Ureter (tissue), 1 donor: ENCODE results near the gene ZNF536. TPM values are rescaled to one million over a fixed set of nuclear protein-coding genes. Genes with fewer than 3 reads are reported as not detected.

Experiments
- DNase-seq: peaks from one replicate; pipeline ENCODE4 v3.0.0-alpha.2; 2020; ENCODE audit warnings: low spot score
- total RNA-seq: library from RNA; stranded (reverse); gene quantifications from one replicate; pipeline ENCODE4 v1.2.4, GENCODE V29; 2023
- donor health status: DM: yes; HTN: yes; CAD: no.

Gene ZNF536
- total RNA-seq, 1 donor from 2014 or later = 15.8 TPM

DNA sequence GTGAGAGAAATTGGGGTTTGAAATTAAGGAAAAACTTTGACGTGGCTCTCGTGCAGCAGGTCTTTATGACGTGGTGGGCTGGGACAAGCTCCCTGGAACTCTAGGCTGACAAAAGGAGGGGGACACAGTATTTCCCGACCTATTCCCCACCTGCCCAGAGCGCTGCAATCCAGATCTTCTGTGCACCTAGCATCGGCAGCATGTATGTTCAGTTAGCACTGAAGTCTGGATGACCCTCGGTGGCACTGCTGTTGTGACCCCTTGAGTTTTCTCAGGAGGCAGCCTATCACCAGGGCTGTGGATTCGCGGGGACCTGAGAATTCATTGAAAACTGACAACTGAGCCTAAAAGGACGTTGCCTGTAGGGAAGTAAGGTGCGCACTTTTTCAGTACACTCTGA, 9.1 kb upstream of the ZNF536 start:
- DNase-seq = no peak

DNA sequence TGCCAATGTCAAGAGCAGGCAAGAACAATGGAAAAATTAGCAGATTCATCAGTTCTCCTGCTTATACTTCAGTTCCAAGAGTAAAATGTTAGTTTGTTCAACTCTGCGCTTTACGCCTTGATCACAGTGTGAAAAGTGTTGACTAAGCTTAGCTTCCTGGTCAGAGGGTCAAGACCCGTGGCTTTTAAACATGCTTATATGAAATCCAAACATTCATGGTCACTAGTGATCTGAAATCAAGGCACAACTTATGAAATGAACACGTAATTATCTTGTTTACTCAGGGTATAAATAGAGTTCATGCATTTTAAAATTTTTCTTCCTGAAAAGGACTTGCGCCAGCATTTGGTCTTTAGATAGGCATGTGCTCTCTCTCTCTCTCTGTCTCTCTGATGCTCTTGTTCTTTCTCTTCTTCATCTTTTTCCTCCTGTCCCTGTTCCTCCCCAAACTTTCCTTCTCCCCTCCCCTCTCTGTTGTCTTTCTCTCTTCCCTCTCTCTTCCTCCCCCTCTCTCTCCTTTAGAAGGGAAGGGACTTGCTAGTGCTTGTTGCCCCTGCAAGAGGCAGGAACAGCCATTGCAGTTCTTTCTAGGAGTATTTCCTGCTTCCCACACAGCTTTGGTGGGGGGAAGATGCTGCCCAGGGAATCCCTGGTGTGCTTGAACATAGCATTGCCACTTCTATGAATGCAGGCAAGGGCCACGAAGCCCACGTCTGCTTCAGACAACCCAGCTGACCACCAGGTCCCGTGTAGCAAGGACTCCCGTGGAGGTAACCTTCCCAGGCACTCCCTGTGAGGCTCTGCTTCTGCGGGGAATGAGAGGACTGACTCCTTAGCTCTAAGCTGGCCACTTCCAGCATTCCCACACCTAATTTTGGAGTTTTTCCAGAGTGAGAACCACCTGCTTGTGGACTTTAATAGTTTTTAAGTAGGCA, 7.1 kb upstream of the ZNF536 start:
- no peak for DNase-seq

DNA sequence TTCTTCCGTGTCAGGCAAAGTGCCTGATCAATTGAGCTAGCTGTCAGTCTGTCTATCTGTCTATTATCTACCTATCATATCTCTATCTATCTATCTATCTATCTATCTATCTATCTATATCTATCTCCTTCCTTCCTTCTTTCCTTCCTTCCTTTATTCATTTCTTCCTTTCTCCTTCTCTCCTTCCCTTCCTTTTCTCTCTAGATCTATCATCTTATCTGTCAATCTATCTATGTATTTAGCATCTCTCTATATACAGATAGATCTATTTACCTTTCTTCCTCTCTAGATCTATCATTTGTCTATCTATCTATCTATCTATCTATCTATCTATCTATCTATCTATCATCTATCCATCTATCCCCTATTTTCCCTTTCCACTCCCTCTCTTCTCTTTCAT, 5.9 kb upstream of the ZNF536 start:
- no peak for DNase-seq

DNA sequence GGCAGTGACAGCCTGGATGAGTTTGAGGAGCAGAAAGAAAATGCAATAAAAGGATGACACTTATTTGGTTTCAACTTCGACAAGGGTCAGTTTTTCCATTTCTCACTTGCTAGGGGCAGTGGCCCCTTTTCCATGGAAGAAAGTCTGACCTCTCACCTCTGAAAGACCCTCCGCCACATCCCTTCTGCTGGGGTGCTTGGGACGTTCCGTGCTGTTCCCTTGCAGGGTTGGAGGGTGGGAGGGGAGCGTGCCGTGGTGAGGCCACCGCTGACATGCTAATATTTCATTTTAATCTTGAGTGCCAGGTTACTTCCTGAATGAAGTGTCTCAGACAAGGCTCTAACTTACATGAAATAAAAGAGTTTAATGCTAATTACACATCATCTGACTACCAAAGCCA, 5.2 kb upstream of the ZNF536 start:
- no peak for DNase-seq

DNA sequence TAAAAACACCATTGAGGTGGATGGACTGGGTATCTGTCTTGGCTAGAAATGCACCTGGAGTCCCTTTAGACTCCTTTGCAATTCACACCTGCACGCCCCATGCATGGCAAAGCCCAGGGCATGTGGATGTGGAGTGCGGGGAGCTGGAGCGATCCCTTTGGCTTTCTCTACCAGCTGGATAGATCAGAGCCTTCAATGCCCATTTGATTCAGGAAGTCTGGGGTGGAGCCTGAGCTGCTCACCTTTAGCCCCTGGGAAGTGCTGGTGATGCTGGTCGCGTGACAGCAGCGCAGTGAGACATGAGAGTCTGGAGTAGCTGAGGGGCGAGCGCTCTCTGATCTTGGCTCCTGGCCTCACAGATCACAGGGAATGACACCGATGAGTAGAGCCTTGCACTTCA, 4.8 kb upstream of the ZNF536 start:
- DNase-seq = no peak

DNA sequence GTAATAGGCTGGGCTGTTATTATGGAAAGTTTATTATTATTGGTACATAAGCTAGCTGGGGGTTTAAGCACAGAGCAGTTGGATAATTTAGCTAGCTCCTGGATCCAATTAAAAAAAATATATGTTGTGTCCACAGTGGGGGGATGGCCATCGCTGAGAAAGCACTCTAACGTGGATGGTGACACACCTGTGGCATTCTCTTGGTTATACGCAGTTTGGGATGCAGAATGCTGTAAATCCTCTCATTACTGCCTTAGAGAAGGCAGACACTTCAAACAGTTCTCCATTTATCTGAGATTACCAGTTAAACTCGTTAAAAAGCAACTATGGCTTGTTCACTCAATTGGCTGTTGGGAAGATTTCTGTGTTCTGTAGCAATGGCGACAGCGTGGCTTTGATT, 2.4 kb upstream of the ZNF536 start:
- DNase-seq = no peak

DNA sequence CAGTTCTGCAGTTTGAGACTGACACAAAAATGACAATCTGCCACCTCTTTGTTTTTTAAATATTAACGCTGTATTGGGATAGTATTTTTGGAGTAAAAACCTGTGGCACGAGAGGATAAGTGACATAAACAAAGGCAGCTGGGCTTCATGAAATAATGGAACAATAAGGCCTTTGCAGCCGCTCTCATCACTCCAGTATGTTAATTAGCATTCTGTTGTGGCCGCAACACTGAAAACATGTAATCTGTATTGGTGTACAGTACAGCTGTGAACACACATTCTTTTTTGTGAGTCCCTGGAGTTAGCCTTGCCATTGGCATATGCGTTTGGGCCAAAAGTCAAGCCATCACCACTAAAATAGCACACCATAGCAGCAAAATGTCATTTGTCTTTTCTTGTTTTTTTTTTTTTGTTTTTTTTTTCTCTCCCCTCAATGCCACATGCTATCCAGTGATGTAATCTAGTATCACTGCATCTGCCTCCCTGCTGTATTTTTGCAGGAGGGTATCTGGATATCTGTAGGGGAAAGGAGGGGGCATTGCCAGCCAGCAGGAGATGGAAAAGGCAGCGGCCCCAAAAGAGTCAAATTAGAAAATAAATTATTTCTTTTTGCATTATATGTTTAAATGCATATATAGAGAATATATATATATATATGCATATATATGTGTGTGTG, 885 bp upstream of the ZNF536 start:
- no peak for DNase-seq

DNA sequence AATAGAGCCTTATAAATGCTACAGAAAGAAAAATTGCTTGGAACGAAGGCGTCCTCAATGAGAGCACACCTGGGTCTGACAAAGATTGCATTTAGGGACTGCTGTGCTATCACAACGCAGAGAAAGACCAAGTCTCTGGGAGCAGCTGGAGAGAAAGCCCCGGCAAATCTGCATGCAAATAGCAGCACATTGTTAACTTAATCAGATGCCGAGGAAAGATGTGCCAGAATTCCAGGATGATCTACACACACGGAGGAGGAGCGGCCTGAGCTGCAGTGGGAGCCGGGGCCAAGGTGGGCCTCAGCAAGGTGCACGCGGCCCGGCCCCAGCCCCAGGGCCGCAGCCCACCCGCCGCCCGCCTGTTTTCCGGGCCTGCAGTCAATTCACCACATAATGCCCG, 1.4 kb downstream of the ZNF536 start:
- no peak for DNase-seq

DNA sequence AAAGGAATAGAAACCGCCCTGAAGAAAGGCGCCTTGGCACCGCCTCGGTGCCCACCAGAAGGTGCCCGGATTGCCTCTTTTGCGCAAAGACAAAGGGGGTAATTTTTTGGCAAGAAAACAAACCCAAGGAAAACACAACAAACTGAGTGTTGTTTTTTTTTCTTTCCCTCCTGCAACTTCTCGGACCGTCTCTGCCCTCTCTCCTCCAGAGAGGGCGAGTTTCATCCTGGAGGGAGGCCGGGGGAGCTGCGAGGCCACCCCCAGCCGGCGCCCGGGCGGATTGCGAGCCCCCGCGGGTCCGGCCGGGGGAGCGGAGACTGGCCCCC, 2.3 kb downstream of the ZNF536 start:
- DNase-seq = no peak

DNA sequence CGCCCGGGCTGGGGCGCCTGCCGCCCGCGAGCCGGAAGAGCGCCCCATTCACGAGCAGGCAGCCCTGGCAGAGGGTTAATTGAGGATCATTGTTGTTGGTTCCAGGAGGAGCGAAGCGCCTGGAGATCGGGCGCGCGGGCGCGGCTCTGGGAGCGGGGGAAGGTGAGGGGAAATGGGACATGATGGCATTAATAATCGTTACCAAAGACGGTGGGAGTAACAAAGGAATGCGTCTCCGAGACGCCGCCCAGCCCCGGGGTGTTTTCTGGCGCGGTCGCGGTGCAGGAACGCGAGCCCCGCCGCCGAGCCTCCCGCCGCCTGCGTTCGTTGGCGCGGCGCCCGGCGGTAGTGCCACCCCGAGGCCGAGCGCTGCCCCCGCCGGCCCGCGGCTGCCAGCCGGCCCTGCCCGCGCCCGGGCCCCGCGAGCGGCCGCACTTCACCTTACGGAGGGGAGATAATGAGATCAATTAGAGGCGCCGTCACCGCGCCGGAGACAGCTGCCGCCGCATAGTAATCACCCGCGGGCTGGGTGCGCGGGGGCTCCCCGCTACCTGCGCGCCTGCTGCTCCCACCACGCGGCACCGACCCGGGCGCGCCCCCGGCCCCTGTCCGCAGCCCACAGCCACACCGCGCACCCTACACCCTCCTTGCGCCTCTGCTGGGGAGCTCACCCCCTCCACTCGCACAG, 2.8 kb downstream of the ZNF536 start:
- no peak for DNase-seq

DNA sequence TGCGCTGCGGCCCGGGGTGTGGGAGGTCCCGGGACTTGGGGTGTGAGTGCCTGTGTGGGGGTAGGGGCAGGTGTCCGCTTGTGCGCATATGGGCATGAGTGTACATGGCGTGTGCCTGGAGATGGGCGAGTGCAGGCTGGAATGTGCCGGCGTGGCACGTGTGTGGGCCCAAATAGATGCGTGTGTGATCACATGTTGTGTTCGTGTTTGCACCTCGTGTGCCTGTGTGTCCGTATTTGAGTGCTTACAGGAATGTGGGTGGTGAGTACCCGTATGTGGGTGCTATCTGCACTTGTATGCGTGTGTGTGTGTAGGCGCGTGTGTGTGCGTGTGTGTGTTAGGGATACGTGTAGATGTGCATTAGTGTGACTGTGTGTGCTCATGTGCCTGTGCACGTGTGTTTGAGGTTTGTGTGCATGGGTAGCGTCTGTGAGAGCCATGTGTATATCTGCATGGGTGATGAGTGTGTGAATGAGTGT, 3.4 kb downstream of the ZNF536 start:
- no peak for DNase-seq

DNA sequence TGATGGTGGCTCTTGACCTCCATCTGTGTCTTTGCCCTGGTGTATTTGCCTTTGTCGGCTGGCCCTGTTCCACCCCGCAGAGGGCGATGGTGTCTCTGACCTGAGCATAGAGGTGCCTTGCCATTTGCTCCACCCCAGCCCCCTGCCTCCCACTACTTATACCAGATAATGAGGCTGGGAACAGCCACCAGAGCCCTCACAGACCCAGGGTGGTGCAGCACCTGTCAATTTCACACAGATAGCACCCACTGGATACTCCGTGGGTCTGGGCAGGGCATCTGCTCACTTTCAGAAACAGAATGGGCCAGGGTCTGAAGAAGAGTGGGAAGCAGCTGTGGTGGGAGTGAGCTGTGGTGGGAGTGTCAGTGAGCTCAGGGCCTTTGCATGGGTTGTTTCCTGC, 4.1 kb downstream of the ZNF536 start:
- DNase-seq = no peak

DNA sequence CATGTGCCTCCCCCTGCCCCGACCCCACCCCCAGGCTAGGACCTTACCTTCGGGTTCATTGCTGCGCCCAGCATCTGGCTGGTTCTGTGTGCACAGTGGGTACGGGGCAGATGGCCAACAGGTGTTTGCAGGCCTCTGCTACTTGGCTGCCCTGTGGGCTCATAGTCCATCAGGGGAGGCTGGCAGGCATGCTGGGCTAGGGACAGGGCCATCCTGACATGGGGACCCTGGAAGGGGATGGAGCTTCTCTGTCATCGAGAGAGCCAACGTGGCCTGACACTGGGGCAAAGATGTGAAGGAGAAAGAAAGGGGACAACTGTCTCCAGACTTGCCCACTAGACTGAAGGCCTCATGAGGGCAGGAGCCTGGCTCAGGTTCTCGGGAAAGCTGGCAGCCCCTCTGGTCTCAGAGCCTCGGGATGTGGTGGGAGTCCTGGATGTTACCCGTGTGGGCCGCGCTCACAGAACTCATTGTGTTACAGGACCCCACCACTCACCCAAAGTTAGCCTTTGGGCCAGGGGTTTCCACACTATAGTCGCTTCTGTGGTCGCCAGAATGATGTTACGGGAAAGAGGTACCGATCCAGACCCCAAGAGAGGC, 4.7 kb downstream of the ZNF536 start:
- no peak for DNase-seq

DNA sequence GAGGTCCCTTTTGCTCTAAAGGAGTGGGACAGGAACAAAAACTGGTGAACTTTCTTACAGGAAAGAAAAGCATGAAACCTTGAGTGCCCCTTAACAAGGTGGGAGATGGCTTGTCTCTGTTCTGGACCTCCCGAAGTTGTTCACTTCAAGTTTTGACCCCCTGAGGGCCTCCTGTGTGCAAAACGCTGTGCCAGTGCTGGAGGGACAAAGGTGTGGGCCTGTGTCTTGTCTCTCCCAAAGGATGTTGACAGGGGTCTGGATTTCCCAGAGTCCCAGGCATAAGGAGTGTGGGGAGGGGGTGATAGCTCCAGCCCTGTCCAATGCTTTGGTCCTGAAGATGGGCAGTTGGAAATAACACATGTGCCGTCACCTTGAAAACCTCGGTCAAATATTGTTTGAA, 6.5 kb downstream of the ZNF536 start:
- no peak for DNase-seq

DNA sequence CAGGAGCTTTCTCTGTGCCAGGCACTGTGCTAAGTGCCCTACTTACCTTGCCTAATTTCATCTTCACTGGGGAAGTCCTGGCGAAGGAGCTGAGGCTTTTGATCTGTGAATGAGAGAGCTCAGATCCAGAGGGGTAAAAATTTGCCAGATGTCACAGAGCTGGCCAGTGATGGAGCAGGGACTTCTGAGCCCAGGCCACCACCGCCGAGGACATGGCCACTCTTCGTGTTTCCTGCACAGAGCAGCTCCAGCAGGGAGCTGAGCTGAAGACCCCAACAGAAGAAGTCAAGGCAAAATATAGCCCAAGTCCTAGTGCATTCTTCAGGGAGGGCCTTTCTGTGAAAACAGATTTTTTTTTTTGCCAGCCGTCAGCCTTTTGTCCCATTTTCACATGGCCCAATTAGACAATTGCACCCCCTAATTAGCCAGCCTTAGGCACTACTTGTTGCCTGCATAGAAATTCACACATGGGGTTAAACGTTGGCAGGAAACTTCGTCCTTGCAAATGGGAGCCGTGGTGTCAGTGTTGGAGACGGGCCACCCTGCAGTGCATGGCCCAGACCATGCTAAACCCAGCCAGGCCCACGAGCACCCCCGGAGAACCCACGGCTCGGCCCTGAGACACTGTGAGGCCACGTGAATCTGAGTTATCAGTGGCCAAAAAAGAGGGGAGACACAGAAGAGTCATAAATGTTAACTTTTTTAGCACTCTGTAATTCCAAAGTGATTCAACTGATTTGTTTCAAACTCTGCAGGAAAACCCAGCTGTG, 7.8 kb downstream of the ZNF536 start:
- no peak for DNase-seq

DNA sequence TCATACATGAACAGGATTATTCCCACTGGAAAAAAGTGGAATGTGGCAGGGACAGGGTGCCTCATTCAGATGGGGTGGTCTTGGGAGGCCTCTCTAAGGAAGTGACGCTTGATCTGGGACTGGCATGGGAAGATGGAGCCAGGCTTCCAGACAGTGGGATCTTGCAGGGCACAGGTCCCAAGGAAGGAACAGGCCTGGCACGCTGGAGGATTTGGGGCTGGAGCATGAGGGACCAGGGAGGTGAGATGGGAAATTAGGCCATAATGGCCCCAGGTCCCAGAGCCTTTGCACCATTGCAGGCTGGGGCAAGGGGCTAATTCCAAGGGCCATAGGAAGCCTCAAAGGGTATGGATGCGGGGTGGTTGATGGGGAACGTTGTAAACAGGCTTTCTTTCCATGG, 9.2 kb downstream of the ZNF536 start:
- no peak for DNase-seq

DNA sequence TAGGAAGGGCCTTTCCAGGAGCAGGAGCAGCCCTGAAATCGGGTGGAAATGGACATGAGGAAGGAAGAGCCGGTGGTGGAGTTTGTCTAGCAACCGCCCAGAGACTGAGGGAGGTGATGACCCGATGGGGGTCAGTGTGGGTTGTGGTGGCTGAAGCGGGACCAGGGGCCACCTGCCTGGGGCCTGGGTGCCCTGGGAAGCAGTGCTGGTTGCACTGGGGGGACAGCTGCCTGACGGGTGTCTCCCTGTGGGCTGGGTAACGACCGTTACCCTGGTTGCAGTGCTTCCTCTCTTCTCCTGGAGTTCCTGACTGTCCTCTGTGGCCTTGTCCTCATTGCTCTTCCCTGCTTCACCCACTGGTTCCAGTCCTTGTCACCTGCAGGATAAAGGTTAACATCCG, 13.0 kb downstream of the ZNF536 start:
- DNase-seq = no peak

DNA sequence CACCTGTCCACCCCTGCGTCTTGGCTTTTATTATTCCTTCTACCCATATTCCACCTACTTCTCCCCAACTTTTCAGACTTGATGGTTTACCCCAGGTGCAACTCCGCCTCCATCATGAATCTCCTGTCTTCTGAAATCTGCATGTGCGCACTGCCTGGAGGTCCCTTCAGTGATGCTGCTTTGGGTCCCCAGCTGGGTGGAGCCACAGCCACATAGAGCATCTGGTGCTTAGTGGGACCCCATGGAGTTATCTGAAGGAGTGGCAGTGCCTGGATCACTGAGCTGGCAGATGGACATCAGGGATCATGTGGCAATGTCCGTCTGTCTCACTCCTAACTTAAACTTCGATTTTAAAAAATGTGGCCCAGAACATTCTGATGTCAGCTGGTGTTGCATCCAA, 13.5 kb downstream of the ZNF536 start:
- DNase-seq = no peak

DNA sequence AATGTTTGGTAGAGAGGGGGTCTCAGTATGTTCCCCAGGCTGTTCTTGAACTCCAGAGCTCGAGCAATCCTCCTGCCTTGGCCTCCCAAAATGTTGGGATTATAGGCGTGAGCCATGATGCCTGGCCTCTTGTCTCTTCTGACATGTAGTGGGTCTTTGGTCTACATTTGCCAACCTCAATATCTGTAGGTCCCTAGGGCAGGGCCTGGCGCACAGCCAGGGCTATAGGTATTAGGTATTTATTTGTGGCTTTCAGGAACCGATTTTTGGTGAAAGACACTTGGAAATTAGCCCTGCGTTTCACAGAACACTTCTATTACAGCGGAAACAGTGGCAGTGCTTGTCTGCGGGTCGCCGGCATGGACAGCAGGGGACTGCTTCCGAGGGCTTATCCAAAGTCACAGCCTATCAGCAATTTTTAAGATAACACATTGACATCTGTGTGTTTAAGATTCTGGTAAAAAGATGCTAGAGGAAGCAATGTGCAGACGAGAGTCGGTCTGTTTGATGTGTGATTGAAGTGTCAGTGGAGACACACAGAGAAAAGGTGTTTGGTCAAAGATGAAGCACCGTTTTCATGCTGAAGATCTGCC, 14.5 kb downstream of the ZNF536 start:
- DNase-seq = no peak

DNA sequence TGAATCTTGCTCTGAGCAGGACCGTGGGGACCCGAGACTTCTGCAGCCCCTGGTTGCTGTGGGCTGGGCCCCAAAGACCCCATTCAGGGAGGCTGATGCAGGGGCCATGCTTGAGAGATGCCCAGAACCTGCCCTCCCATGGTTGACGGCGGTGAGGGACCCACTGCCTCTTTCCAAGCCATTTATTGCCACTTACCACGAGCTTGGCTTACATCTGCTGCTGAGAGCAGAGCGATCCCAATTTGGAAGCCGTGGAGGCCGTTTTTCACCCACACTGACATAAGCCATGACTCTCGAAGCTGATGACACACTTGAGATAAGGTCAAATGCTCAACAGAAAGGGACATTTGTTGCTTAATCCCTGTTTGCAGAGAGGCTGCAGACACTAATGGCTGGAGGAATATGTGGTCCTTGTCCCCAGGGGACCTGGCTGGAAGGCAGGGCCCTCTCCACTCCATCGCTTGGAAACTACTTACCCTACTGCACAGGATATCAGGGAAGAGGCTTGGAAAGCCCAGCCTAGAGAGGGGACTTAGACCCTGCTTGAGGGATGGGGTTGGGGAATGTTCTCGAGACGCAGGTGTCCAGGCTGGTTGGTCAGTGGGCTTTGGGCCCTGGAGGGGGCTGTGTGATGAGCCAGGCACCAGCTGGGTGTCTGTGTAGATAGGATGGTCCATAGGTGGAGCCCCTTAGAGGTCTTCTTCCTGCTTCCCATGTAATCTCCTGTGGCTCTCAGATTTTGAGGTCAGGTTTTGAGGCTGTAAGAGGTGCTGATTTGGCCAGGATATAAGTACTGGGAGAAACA, 15.3 kb downstream of the ZNF536 start:
- DNase-seq = no peak
